KOPT-K1 (cell line): ENCODE measurements around the gene GAB3.
A peak's percentile ranks its signal among the peaks of the same experiment; 100 is the strongest.
"Not testable (repeated sequence)": the region's sequence is repeated elsewhere in the genome, so short reads cannot be mapped to it uniquely, and the experiment has no call there.

ENCODE experiments used
- H3K27ac ChIP-seq: fragments of 200-600 bp; sonication (generic); 2 replicates; pipeline ENCODE4 v1.5.1; 2016; ENCODE audit warnings: antibody characterized with exemption, mild to moderate bottlenecking, low read depth, low read length; ENCODE audit not compliant: poor library complexity, severe bottlenecking
- H3K36me3 ChIP-seq: fragments of 200-600 bp; sonication (generic); 2 replicates; pipeline ENCODE4 v1.5.1; 2017; ENCODE audit warnings: antibody characterized with exemption, mild to moderate bottlenecking, low read length, moderate library complexity; ENCODE audit not compliant: insufficient read depth
- H3K9me3 ChIP-seq: fragments of 200-600 bp; sonication (generic); 2 replicates; pipeline ENCODE4 v1.5.1; 2017; ENCODE audit warnings: antibody characterized with exemption, low read length, mild to moderate bottlenecking; ENCODE audit not compliant: insufficient read depth, poor library complexity, severe bottlenecking

GAB3 gene

DNA sequence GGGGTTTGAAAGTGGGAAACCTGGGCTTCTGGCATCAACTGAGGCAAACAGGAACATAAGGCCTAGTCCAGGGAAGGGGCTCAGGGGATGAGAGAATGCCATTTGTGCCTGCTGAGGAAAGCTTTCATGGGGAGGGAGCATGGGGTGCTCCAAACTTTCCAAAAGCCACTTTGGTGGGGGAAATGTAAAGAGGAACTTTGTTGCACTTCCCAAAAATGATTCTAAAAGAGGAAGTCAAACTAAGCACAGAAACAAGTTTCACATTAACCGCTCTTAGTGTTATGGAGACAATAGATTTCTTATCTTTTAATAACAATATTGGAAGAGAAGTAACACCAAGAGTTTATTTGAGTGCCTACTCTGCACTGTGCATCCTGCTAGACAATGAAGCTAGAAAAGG, 32.3 kb downstream of the GAB3 start:
- peaks cover 7% of the 10 kb centered on the region for H3K9me3 ChIP-seq
- H3K36me3 ChIP-seq = peaks cover 12% of the 10 kb centered on the region
- H3K27ac ChIP-seq = peak overlapping the region; percentile 97

DNA sequence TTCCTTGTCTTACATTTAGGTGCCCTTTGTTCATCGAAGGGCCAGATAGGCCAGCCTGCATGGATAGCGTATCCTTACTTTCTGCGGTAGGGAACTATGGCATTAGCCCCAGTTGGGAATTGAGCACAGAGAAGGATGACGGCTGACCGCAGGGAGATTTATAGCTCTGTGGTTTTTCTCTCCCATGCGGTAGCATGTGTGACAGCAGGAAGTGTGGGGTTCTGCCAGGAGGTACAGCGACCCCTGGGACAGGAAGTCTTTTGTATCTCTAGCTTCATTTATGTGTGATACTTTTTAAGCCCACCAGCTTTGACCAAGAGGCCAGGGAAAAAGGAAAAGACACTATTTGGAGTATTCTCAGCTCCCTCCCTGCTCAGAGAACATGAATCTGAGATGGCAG, 33.1 kb downstream of the GAB3 start:
- peak overlapping the region; percentile 97 for H3K27ac ChIP-seq
- H3K9me3 ChIP-seq = peaks cover 7% of the 10 kb centered on the region
- H3K36me3 ChIP-seq = peaks cover 12% of the 10 kb centered on the region

DNA sequence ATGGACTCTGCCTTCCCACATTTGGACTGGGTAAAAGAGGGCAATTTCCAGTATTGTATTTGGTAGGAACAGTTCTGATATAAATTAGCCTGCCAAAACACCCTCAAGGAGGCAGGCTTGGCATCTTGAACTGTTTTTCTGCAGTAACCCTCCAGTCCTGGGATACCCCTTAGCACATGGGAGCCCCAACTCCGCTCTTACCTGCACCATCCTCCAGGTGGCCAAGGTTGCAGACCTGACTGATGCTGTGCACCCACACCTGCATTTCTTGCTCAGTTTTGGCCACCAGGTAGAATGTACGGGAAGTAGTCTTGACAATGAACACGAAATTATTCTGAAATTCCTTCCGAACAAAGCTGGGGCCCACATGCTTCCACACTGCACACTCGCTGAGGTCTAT, 35.1 kb downstream of the GAB3 start:
- H3K27ac ChIP-seq = peak overlapping the region; percentile 97
- peaks cover 29% of the 10 kb centered on the region for H3K36me3 ChIP-seq
- no peaks in the 10 kb centered on the region for H3K9me3 ChIP-seq

DNA sequence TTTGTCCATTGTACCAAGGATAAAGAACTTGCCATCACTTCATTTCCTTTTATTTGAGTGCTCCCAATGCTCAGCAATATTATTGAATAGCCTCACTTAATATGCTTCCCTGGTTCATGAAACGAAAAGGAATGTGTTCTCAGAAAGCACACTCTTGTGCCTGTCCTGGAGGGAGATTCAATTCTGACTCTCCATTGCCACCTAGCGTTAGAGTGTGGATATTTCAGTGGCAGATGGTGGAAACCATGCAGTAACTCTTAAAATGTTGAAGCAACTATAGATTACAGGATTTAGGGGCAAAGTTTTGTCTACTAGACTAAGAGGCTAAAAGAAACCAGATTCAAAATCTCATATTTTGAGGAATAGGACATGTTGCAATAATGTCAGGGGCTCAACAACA, 36.0 kb downstream of the GAB3 start:
- H3K36me3 ChIP-seq = peaks cover 38% of the 10 kb centered on the region
- no peaks in the 10 kb centered on the region for H3K9me3 ChIP-seq

DNA sequence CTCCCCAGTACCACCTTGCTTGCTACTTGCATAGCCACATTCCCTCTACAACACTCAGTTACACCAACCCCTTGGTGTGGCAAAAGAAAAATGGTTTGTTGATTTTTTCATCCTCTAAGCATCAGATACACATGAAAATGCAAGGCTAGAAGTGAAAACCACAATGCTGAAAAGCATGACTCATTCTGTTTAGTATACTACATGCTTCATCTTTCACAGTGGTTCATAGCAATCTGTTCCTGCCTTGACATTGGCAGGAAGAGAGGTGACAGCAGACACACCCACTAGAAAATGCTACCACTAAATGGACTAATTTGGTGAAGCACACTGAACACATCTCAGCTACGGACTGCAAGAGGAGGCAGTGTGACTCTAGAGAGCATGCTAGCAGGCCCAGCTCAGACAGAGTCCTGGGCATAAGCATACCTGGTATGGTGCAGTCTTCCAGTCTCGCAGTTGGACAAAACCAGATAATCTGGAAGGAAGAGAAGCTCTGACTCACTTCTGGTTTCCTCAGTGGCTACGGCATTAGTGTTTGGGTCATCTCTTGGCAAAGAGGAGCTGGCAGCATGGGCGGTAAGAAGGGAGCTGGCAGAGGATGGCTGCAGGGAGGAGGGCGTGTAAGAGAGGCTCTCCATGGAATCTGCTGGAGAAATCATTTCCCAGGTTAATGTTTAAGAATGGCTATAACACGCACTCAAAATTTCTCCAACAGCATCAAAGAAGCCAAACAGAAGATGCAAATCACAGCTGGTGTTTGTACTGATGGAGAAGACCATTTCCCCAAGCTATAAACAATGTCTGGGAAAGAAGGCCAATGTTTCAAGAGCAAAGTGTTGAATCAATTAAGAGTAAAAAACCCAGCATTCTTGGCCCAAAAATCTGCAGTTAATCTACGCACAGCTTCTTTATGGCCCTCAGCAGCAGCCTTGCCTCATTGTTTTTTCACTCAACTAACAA, 37.8 kb downstream of the GAB3 start:
- H3K9me3 ChIP-seq = no peaks in the 10 kb centered on the region
- peaks cover 54% of the 10 kb centered on the region for H3K36me3 ChIP-seq
- H3K27ac ChIP-seq = peak overlapping the region; percentile 48

More for the DNA sequence above, 36.0 kb downstream of the GAB3 start:
- H3K27ac ChIP-seq = no peak overlapping the region

DNA sequence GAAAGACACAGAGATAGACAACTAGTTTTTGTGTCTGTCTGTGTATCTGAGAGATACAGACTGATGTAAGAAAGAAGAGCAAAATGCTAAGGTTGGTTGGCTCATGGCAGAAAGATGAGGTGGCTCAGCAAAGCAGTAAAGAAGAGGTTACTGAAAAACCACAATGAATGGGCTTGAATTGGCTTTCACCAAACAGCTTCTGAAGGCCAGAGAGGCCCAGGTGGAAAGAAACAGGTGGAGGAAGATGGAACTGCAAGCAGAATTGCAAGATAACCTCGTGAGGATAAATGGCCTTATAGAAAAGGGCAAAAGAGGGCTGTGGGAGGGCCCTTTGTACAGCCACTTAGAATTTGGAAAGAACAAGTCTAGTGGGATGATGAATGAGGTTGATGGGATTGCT, 39.6 kb downstream of the GAB3 start:
- H3K9me3 ChIP-seq = no peaks in the 10 kb centered on the region
- H3K27ac ChIP-seq = no peak overlapping the region
- H3K36me3 ChIP-seq = peaks cover 58% of the 10 kb centered on the region

DNA sequence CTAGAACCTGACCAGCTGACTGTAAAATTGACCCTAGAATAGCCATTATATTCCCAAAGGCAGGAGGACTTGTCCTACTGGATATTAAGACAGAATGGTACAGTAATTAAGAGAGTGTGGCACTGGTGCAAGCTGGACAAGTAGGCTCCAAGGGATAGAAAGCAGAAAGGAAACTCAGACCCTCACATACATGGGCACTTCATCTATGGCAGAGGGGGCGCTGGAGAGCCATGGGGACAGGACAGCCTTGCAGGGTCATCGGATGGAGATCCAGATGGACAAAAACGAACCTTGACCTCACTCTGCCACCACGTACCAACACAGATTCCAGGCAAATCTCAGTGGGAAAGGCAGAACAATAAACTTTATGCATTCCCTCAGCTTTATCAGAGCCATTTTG, 40.6 kb downstream of the GAB3 start:
- Histone ChIP-seq H3K27ac (no peak overlapping the region), H3K36me3 (peaks cover 58% of the 10 kb centered on the region), H3K9me3 (no peaks in the 10 kb centered on the region)

DNA sequence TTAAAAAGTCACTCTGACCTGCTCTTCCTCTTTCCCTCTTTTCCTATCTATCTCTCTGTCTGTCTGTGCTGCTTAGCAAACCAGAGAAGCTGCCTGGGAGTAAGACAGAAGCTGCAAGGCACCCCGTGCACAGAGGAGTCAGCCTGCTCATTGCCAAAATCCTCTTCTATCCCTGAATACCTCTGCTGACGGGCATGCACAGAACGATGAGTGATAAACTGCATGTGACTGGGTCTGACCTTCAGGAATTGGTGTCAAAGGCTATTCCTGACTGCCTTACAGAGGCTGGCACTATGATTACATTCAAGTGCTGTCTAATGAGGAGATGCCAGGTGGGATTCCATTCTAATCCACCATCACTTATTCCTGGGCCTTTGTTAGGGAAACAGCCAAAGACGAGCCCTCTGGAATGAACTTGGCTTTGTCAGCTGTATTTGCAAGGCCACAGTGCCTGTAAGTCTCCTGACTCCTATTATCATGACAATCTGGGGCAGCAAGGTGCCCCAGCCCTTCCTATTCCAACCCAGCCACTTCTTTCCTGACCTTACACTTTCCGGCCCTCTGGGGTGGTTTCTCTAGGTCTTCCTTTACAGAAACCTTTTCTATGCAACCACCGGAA, 52.1 kb downstream of the GAB3 start:
- H3K36me3 ChIP-seq = peaks cover 55% of the 10 kb centered on the region
- H3K9me3 ChIP-seq = no peaks in the 10 kb centered on the region
- no peak overlapping the region for H3K27ac ChIP-seq

DNA sequence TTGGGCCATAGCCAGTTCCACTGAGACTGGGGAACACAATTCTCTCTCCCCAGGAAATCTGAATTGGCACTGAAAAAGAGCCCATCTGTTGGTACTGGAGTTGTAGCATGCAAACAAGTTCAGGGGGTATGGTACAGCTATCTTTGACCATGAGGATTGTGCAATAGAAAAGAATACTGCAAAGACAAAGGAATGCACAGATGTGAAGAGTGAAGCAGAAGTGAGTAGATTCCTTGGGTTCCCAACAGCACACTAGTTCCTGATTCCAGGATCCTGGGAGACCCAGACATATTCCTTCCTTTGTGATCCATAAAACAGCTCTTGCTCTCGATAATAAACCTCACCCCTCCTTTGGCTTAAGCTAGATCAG, 54.2 kb downstream of the GAB3 start:
- no peak overlapping the region for H3K27ac ChIP-seq
- no peaks in the 10 kb centered on the region for H3K9me3 ChIP-seq
- peaks cover 61% of the 10 kb centered on the region for H3K36me3 ChIP-seq

DNA sequence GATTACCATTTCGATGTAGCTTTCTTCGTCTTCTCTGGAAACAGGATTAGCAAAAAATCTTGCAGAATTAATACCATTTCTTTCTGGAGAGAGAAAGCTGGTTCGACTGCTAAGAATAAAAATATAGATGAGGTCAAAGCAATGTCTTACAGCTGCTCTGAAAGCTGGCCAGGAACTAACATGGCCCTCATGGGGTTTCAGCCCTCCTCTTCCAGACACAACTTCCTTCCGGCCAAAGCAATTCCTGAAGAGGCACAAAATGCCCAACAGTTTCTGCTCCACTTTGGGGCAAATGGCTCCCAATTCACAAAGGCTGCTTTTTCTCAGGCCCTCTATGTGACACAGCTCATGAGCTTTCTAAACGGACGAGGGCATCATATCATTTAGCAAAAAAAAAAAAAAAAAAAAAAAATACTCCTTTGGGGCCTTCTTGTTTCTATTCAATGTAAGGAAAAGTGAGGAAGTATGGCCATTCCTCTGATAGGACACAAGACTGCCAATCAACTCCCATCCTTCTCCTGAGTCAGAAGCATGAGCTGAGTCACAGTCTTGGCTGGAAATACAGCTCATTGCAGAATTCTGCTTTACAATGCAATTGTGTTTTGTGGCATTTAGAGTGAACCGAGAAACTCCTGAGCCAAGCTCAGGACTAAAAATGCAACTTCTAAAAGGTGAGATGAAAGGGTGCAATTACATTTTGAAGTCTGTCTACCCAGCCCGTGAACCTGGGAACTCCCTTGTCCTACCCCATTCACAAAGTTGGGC, 54.8 kb downstream of the GAB3 start:
- Histone ChIP-seq H3K9me3 (no peaks in the 10 kb centered on the region), H3K27ac (no peak overlapping the region), H3K36me3 (peaks cover 64% of the 10 kb centered on the region)

DNA sequence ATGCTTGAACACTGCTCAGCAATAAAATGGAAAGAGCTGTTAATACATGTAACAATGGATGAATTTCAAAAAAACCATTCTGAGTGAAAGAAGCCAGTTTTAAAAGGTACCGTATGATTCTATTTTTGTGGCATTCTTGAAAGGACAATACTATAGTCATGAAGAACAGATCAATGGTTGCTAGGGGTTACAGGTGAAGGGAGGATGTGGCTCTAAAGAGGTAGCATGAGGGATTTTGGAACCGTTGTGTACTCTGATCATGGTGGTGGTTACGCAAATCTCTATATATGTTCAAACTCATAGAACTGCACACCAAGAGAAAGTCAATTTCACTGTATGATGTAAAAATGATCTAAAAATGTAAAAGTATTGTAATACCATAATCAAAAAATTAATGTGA, 57.5 kb downstream of the GAB3 start:
- Histone ChIP-seq H3K36me3 (peaks cover 47% of the 10 kb centered on the region), H3K27ac (no peak overlapping the region), H3K9me3 (no peaks in the 10 kb centered on the region)

DNA sequence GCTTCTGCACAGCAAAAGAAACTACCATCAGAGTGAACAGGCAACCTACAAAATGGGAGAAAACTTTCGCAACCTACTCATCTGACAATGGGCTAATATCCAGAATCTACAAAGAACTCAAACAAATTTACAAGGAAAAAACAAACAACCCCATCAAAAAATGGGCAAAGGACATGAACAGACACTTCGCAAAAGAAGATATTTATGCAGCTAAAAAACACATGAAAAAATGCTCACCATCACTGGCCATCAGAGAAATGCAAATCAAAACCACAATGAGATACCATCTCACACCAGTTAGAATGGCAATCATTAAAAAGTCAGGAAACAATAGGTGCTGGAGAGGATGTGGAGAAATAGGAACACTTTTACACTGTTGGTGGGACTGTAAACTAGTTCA, 60.4 kb downstream of the GAB3 start:
- H3K27ac ChIP-seq, H3K9me3 ChIP-seq: not testable (repeated sequence)
- peaks cover 20% of the 10 kb centered on the region for H3K36me3 ChIP-seq

DNA sequence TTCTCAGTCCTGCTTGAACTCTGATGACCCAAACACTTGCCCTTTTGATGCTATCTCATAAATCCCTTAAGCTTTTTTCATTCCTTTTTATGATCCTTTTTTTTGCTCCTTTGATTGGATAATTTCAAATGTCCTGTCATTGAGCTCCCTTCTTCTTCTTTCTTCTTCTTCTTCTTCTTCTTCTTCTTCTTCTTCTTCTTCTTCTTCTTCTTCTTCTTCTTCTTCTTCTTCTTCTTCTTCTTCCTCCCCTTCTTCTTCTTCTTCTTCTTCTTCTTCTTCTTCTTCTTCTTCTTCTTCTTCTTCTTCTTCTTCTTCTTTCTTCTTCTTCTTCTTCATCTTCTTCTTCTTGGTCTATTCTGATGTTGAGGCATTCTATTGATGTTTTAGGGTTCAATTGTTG, 78.8 kb downstream of the GAB3 start:
- H3K36me3 ChIP-seq, H3K27ac ChIP-seq: not testable (repeated sequence)
- H3K9me3 ChIP-seq = peaks cover 10% of the 10 kb centered on the region

DNA sequence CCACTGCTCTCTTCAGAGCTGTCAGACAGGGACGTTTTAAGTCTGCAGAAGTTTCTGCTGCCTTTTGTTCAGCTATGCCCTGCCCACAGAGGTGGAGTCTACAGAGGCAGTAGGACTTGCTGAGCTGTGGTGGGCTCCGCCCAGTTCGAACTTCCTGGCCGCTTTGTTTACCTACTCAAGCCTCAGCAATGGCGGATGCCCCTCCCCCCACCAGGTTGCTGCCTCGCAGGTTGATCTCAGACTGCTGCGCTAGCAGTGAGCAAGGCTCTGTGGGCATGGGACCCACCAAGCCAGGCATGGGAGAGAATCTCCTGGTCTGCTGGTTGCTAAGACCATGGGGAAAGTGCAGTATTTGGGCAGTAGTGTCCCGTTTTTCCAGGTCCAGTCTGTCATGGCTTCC, 80.0 kb downstream of the GAB3 start:
- peaks cover 10% of the 10 kb centered on the region for H3K9me3 ChIP-seq
- H3K27ac ChIP-seq, H3K36me3 ChIP-seq: not testable (repeated sequence)

DNA sequence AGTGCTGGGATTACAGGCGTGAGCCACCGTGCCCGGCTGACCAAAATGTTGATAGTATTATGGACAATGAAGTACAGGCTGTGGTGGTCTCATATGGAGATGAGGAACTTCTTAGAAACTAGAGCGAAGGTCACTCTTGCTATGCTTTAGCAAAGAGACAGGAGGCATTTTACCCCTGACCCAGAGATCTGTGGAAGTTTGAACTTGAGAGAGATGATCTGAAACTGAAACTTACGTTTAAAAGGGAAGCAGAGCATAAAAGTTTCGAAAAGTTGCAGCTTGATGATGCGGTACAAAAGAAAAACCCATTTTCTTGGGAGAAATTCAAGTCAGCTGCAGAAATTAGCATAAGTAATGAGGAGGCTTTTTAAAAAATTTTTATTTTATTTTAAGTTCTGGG, 89.0 kb downstream of the GAB3 start:
- H3K9me3 ChIP-seq = peaks cover 11% of the 10 kb centered on the region
- no peak overlapping the region for H3K27ac ChIP-seq
- no peaks in the 10 kb centered on the region for H3K36me3 ChIP-seq
